Measurements from ENCODE around the gene RASL10B.

DNA sequence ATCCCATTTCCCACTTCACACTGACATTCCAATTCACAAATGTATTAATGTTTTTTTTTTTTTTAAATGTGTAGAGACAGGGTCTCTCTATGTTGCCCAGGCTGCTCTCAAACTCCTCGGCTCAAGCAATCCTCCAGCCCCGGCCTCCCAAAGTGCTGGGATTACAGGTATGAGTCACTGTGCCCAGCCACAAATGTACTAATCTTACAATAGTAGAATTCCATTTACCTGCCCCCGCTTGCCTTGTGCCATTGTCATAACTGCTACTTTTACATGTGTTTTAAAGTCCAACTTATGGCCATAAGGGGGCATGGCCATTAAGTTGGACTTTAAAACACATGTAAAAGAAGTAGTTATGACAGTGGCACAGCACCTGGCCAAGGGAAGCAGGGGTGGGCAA lies 59.4 kb downstream of the RASL10B start:
- no peak for TF ChIP-seq EZH2phosphoT487 (IDR thresholded peaks at IDR 0.05; ENCODE audit: borderline replicate concordance)
- TF ChIP-seq, protein P1, sequence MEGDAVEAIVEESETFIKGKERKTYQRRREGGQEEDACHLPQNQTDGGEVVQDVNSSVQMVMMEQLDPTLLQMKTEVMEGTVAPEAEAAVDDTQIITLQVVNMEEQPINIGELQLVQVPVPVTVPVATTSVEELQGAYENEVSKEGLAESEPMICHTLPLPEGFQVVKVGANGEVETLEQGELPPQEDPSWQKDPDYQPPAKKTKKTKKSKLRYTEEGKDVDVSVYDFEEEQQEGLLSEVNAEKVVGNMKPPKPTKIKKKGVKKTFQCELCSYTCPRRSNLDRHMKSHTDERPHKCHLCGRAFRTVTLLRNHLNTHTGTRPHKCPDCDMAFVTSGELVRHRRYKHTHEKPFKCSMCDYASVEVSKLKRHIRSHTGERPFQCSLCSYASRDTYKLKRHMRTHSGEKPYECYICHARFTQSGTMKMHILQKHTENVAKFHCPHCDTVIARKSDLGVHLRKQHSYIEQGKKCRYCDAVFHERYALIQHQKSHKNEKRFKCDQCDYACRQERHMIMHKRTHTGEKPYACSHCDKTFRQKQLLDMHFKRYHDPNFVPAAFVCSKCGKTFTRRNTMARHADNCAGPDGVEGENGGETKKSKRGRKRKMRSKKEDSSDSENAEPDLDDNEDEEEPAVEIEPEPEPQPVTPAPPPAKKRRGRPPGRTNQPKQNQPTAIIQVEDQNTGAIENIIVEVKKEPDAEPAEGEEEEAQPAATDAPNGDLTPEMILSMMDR (conservative IDR thresholded peaks at IDR 0.05; ENCODE audit: low read length): no peak
